ENCODE data around the gene SORCS2. TPM values are rescaled to one million over a fixed set of nuclear protein-coding genes. Genes with fewer than 3 reads are reported as not detected.

Gene SORCS2
- polyA plus RNA-seq, 1 of the 3 experiments (the other 2 are of a cell fraction) = 1.6 TPM

- no peaks in the 10 kb centered on the region for H4K20me1 ChIP-seq (ENCODE audit: insufficient read depth)
- peaks cover 0 to 5% of the 10 kb centered on the region in 2 experiments for H3K36me3 ChIP-seq (replicated peaks in 1 of 2; ENCODE audit: control insufficient read depth in 1 of 2, insufficient read depth in 2 of 2, low read length in 1 of 2)
- DNase-seq = no peak
- peaks cover 0 to 11% of the 10 kb centered on the region in 2 experiments; a peak in 1 of 4 replicates for H3K4me1 ChIP-seq (ENCODE audit: control insufficient read depth in 1 of 2, insufficient read depth in 2 of 2, low read depth in 1 of 2, low read length in 1 of 2)
- H2AFZ ChIP-seq (ENCODE audit: low read depth) = no peak overlapping the region
- CTCF ChIA-PET = interaction anchor here (0.6 to 1.8 kb wide), 2 partner anchors 21 to 490 kb away, joined by 3 to 9 read pairs; no protein-coding TSS in a partner anchor
- H3K27me3 ChIP-seq (ENCODE audit: insufficient read depth) = no peaks in the 10 kb centered on the region
- TF ChIP-seq NRF1 (IDR thresholded peaks at IDR 0.05; ENCODE audit: low read depth, low read length) = no peak
- no peak for TF ChIP-seq PBX3 (IDR thresholded peaks at IDR 0.05)
- no peak for TF ChIP-seq TCF12 (IDR thresholded peaks at IDR 0.05)
- TF ChIP-seq TAF1 (IDR thresholded peaks at IDR 0.05; ENCODE audit: borderline replicate concordance, low read depth, low read length) = no peak
- no peak for TF ChIP-seq POLR2AphosphoS5 (IDR thresholded peaks at IDR 0.05; ENCODE audit: low read depth, low read length)
- no peak for TF ChIP-seq MEF2A (IDR thresholded peaks at IDR 0.05; ENCODE audit: borderline replicate concordance, low read depth)
- TF ChIP-seq MAX (IDR thresholded peaks at IDR 0.05; ENCODE audit: low read depth) = no peak
- TF ChIP-seq FOXM1 (IDR thresholded peaks at IDR 0.05; ENCODE audit: low read depth) = no peak
- no peak for TF ChIP-seq SMC3 (IDR thresholded peaks at IDR 0.05; ENCODE audit: low read depth, low read length)
- no peak for TF ChIP-seq GATA2 (CRISPR knock-in tag; IDR thresholded peaks at IDR 0.05)
- no peak overlapping the region for H3K4me2 ChIP-seq
- H3K4me3 ChIP-seq (ENCODE audit: low read depth in 2 of 2, low read length in 1 of 2) = no peak overlapping the region
- no peaks in the 10 kb centered on the region for H3F3A ChIP-seq (replicated peaks; ENCODE audit: insufficient read depth)
- H3K9me2 ChIP-seq = no peaks in the 10 kb centered on the region
- POLR2A ChIA-PET = no interaction called here
- H3K27ac ChIP-seq (ENCODE audit: low read depth in 2 of 2, low read length in 1 of 2) = no peak overlapping the region
- H3K9ac ChIP-seq = no peak overlapping the region
- H3K79me2 ChIP-seq (ENCODE audit: insufficient read depth) = no peaks in the 10 kb centered on the region
- no peaks in the 10 kb centered on the region for H3K9me3 ChIP-seq
- WGBS (ENCODE audit: low lambda C conversion rate) = 81% methylated on average over 9 of the region's 45 CpGs
These were observed 547.9 kb downstream of the SORCS2 start for GRCh38 chr4:7739918-7740865.

GRCh38 chr4:7740866-7741525 lies 548.7 kb downstream of the SORCS2 start:
- Histone ChIP-seq H3K27ac (ENCODE audit: low read depth in 2 of 2, low read length in 1 of 2) (no peak overlapping the region), H2AFZ (ENCODE audit: low read depth) (no peak overlapping the region), H3K4me1 (ENCODE audit: control insufficient read depth in 1 of 2, insufficient read depth in 2 of 2, low read depth in 1 of 2, low read length in 1 of 2) (peaks cover 0 to 11% of the 10 kb centered on the region in 2 experiments; a peak in 1 of 4 replicates), H3F3A (replicated peaks; ENCODE audit: insufficient read depth) (no peaks in the 10 kb centered on the region), H4K20me1 (ENCODE audit: insufficient read depth) (no peaks in the 10 kb centered on the region), H3K9ac (no peak overlapping the region), H3K9me2 (no peaks in the 10 kb centered on the region), H3K9me3 (no peaks in the 10 kb centered on the region), H3K27me3 (ENCODE audit: insufficient read depth) (no peaks in the 10 kb centered on the region), H3K4me2 (no peak overlapping the region), H3K4me3 (ENCODE audit: low read depth in 2 of 2, low read length in 1 of 2) (no peak overlapping the region), H3K36me3 (replicated peaks in 1 of 2; ENCODE audit: control insufficient read depth in 1 of 2, insufficient read depth in 2 of 2, low read length in 1 of 2) (peaks cover 0 to 5% of the 10 kb centered on the region in 2 experiments), H3K79me2 (ENCODE audit: insufficient read depth) (no peaks in the 10 kb centered on the region)
- ChIA-PET CTCF (interaction anchor here (0.6 to 1.8 kb wide), 2 partner anchors 21 to 491 kb away, joined by 3 to 9 read pairs; no protein-coding TSS in a partner anchor), POLR2A (no interaction called here)
- 90% methylated on average over 7 of the region's 19 CpGs for WGBS (ENCODE audit: low lambda C conversion rate)
- no peak for DNase-seq
- no peak for TF ChIP-seq EP300 (IDR thresholded peaks at IDR 0.05; ENCODE audit: borderline replicate concordance in 1 of 2, low read depth in 1 of 2, low read length in 1 of 2)
- no peak for TF ChIP-seq CTCF (IDR thresholded peaks at IDR 0.05)
- TF ChIP-seq RCOR1 (IDR thresholded peaks at IDR 0.05; ENCODE audit: low read length) = no peak
- TF ChIP-seq USF2 (IDR thresholded peaks at IDR 0.05; ENCODE audit: borderline replicate concordance, low read depth, low read length) = no peak
- no peak for TF ChIP-seq RAD21 (IDR thresholded peaks at IDR 0.05; ENCODE audit: low read length)
- TF ChIP-seq MXI1 (IDR thresholded peaks at IDR 0.05; ENCODE audit: low read depth, low read length) = no peak
- no peak for TF ChIP-seq FOXM1 (IDR thresholded peaks at IDR 0.05; ENCODE audit: low read depth)
- TF ChIP-seq TEAD4 (IDR thresholded peaks at IDR 0.05; ENCODE audit: borderline replicate concordance, insufficient read depth) = no peak
- TF ChIP-seq EZH2phosphoT487 (IDR thresholded peaks at IDR 0.05; ENCODE audit: borderline replicate concordance, low read depth) = no peak
- TF ChIP-seq GATA2 (CRISPR knock-in tag; IDR thresholded peaks at IDR 0.05) = no peak
- no peak for TF ChIP-seq NFIC (IDR thresholded peaks at IDR 0.05; ENCODE audit: borderline replicate concordance)
- TF ChIP-seq USF1 (IDR thresholded peaks at IDR 0.05; ENCODE audit: borderline replicate concordance, low read depth) = no peak
- no peak for TF ChIP-seq POLR2AphosphoS5 (IDR thresholded peaks at IDR 0.05; ENCODE audit: low read depth, low read length)
- no peak for TF ChIP-seq YY1 (IDR thresholded peaks at IDR 0.05; ENCODE audit: low read depth)

Measured in SK-N-SH (cell line).